IMR-90 (cell line): ENCODE results near the gene GLG1. TPM values are rescaled to one million over a fixed set of nuclear protein-coding genes. Genes with fewer than 3 reads are reported as not detected.

Experiments used
- ATAC-seq: fragments of 200-7000 bp; cut with Tn5 transposase; 2 replicates; pipeline ENCODE4 v1.9.1; 2020; ENCODE audit warnings: low read depth, mild to moderate bottlenecking, moderate library complexity
- BruUV-seq: library from RNA; stranded (reverse); fragments of 400-500 nt; replicated peaks from 2 replicates; lab custom pipeline; 2021; lab: Mats Ljungman, UMichigan
- CTCF ChIA-PET: fragments of 300-600 bp; formaldehyde crosslinking; extraction: SDS; loops from one replicate; lab custom pipeline; 2021; ENCODE audit warnings: antibody characterized with exemption; lab: Yijun Ruan, JAX
- POLR2A ChIA-PET: fragments of 300-600 bp; sonication (Branson Sonifier 250); formaldehyde crosslinking; loops from one replicate; lab custom pipeline; 2022; ENCODE audit warnings: antibody characterized with exemption; ENCODE audit not compliant: unreplicated experiment; lab: Charles Lee
- DNase-seq: peaks from one replicate; pipeline ENCODE4 v3.0.0; 2013
- H2AFZ ChIP-seq: replicated peaks from 2 replicates; pipeline ENCODE3; 2013; ENCODE audit warnings: low read length, mild to moderate bottlenecking; ENCODE audit not compliant: poor library complexity
- H2AK5ac ChIP-seq: 2 replicates; pipeline ENCODE4 v1.6.1; 2013; ENCODE audit warnings: low read depth, low read length, inconsistent platforms
- H2AK9ac ChIP-seq: replicated peaks from 2 replicates; pipeline ENCODE3; 2013; ENCODE audit warnings: mild to moderate bottlenecking, low read depth, low read length, moderate library complexity; ENCODE audit not compliant: poor library complexity
- H2BK120ac ChIP-seq: 2 replicates; pipeline ENCODE4 v1.6.1; 2013; ENCODE audit warnings: low read depth, low read length, inconsistent platforms
- H2BK15ac ChIP-seq: 3 replicates; pipeline ENCODE4 v1.6.1; 2013; ENCODE audit warnings: low read depth, low read length, inconsistent platforms
- H2BK20ac ChIP-seq: 2 replicates; pipeline ENCODE4 v1.6.1; 2013; ENCODE audit warnings: low read depth, mild to moderate bottlenecking, inconsistent platforms, low read length, moderate library complexity
- H2BK5ac ChIP-seq: 2 replicates; pipeline ENCODE4 v1.6.1; 2013; ENCODE audit warnings: mild to moderate bottlenecking, low read depth, low read length, inconsistent platforms; ENCODE audit not compliant: poor library complexity, severe bottlenecking
- H3K14ac ChIP-seq: replicated peaks from 2 replicates; pipeline ENCODE4 v1.6.1; 2013; ENCODE audit warnings: low read depth, low read length, inconsistent platforms
- H3K18ac ChIP-seq: 2 replicates; pipeline ENCODE4 v1.6.1; 2013; ENCODE audit warnings: low read depth, low read length, control low read depth
- H3K23ac ChIP-seq: 2 replicates; pipeline ENCODE4 v1.6.1; 2013; ENCODE audit warnings: low read depth, low read length, inconsistent platforms
- H3K27ac ChIP-seq: 2 replicates; pipeline ENCODE4 v1.5.1; 2013; ENCODE audit warnings: mild to moderate bottlenecking, control low read depth, low read length; ENCODE audit not compliant: insufficient read depth
- H3K27me3 ChIP-seq: 2 replicates; pipeline ENCODE4 v1.6.1; 2013; ENCODE audit warnings: low read length; ENCODE audit not compliant: control insufficient read depth, insufficient read depth
- H3K36me3 ChIP-seq: 2 replicates; pipeline ENCODE4 v1.6.1; 2013; ENCODE audit warnings: low read length, mixed read lengths; ENCODE audit not compliant: control insufficient read depth, insufficient read depth
- H3K4ac ChIP-seq: 2 replicates; pipeline ENCODE4 v1.6.1; 2013; ENCODE audit warnings: low read depth, low read length, inconsistent platforms
- H3K4me1 ChIP-seq: 2 replicates; pipeline ENCODE4 v1.6.1; 2013; ENCODE audit warnings: low read length, mixed read lengths; ENCODE audit not compliant: control insufficient read depth, insufficient read depth
- H3K4me2 ChIP-seq: 2 replicates; pipeline ENCODE4 v1.6.1; 2013; ENCODE audit warnings: low read depth, mild to moderate bottlenecking, control low read depth, low read length, moderate library complexity
- H3K4me3 ChIP-seq: 2 replicates; pipeline ENCODE4 v1.5.1; 2013; ENCODE audit warnings: low read depth, mild to moderate bottlenecking, control low read depth, low read length, moderate library complexity; ENCODE audit not compliant: insufficient read depth
- H3K56ac ChIP-seq: 2 replicates; pipeline ENCODE4 v1.6.1; 2013; ENCODE audit warnings: low read length, inconsistent platforms; ENCODE audit not compliant: insufficient read depth; ENCODE audit errors: extremely low read depth
- H3K79me1 ChIP-seq, 2 experiments: 2 replicates each; pipeline ENCODE4 v1.6.1; 2013; ENCODE audit warnings: low read length in 2 of 2, inconsistent platforms in 1 of 2, low read depth in 1 of 2
- H3K9ac ChIP-seq: 2 replicates; pipeline ENCODE4 v1.6.1; 2013; ENCODE audit warnings: low read depth, low read length, control low read depth
- H3K9me1 ChIP-seq: 2 replicates; pipeline ENCODE4 v1.6.1; 2013; ENCODE audit warnings: low read length, inconsistent platforms; ENCODE audit not compliant: insufficient read depth
- H3K9me3 ChIP-seq: 2 replicates; pipeline ENCODE4 v1.6.1; 2013; ENCODE audit warnings: low read length; ENCODE audit not compliant: control insufficient read depth, insufficient read depth
- H4K20me1 ChIP-seq: 2 replicates; pipeline ENCODE4 v1.6.1; 2013; ENCODE audit warnings: low read length, inconsistent platforms; ENCODE audit not compliant: insufficient read depth
- H4K5ac ChIP-seq: 2 replicates; pipeline ENCODE4 v1.6.1; 2013; ENCODE audit warnings: mild to moderate bottlenecking, low read depth, low read length, control low read depth
- H4K8ac ChIP-seq, 2 experiments: 2 replicates each; pipeline ENCODE4 v1.6.1; 2013; ENCODE audit warnings: low read depth in 2 of 2, low read length in 2 of 2, control low read depth in 1 of 2, inconsistent platforms in 1 of 2
- H4K91ac ChIP-seq: 2 replicates; pipeline ENCODE4 v1.6.1; 2013; ENCODE audit warnings: low read depth, low read length, inconsistent platforms; ENCODE audit not compliant: insufficient read depth
- BHLHE40 ChIP-seq: fragments of 150-350 bp; IDR thresholded peaks from 2 replicates; pipeline ENCODE4 v1.6.1; 2016; ENCODE audit warnings: mild to moderate bottlenecking, low read depth, low read length
- CHD1 ChIP-seq: IDR thresholded peaks from 2 replicates; pipeline ENCODE4 v1.6.1; 2012; ENCODE audit warnings: low read depth, low read length, improper control_type of control experiment
- MAFK ChIP-seq: IDR thresholded peaks from 2 replicates; pipeline ENCODE4 v1.6.1; 2012; ENCODE audit warnings: low read depth, low read length, improper control_type of control experiment
- NFE2L2 ChIP-seq: fragments of 150-350 bp; IDR thresholded peaks from 2 replicates; pipeline ENCODE4 v1.6.1; 2016; ENCODE audit warnings: low read depth, mild to moderate bottlenecking, low read length
- WGBS, 2 experiments: methylation state at CpG; one replicate each; pipeline versions ENCODE4 v1.1.5 to v1.1.7; 2013; ENCODE audit warnings: missing lambda C conversion rate in 2 of 2; ENCODE audit not compliant: insufficient read length in 1 of 2; ENCODE audit errors: extremely low coverage in 2 of 2; 5-methylcytosine and 5-hydroxymethylcytosine counted together
- dilution Hi-C: fragments of 300-500 bp; cut with HindIII; formaldehyde crosslinking; loops from one replicate; pipeline ENCODE4 v1.14.3; 2018; ENCODE audit warnings: low sequenced_read_pairs; ENCODE audit not compliant: unreplicated experiment
- in situ Hi-C: fragments of 300-500 bp; cut with MboI; formaldehyde crosslinking; loops from 3 replicates; pipeline ENCODE4 v1.14.3; 2019; ENCODE audit warnings: low sequenced_read_pairs, inconsistent platforms, mixed read lengths
- intact Hi-C: fragments of 100-400 bp; cut with micrococcal nuclease; formaldehyde crosslinking; loops from 2 replicates; pipeline ENCODE4 v1.10.0; 2022
- polyA plus RNA-seq, 3 experiments: library from polyadenylated mRNA; depleted of rRNA; stranded (reverse); fragments of >200 nt; gene quantifications; 2 replicates each; pipeline ENCODE4 v1.2.3, GENCODE V29; 2012; ENCODE audit warnings: low replicate concordance in 1 of 3
- total RNA-seq: library from RNA; depleted of rRNA; stranded (reverse); fragments of >200 nt; gene quantifications from 2 replicates; pipeline ENCODE4 v1.2.3, GENCODE V29; 2012
- TF ChIP-seq, protein P1 (sequence below): fragments of 150-350 bp; IDR thresholded peaks from 2 replicates; pipeline ENCODE4 v1.6.1; 2016; ENCODE audit warnings: low read depth, mild to moderate bottlenecking, low read length, moderate library complexity, borderline replicate concordance
- TF ChIP-seq, protein P2 (sequence below): fragments of 150-350 bp; IDR thresholded peaks from 2 replicates; pipeline ENCODE4 v1.6.1; 2017; ENCODE audit warnings: mild to moderate bottlenecking, antibody characterized with exemption, low read length, low read depth

The GLG1 gene
- total and polyA plus RNA-seq, 2 of the 4 experiments (the other 2 are of a cell fraction) = 91.0 to 107 TPM

DNA sequence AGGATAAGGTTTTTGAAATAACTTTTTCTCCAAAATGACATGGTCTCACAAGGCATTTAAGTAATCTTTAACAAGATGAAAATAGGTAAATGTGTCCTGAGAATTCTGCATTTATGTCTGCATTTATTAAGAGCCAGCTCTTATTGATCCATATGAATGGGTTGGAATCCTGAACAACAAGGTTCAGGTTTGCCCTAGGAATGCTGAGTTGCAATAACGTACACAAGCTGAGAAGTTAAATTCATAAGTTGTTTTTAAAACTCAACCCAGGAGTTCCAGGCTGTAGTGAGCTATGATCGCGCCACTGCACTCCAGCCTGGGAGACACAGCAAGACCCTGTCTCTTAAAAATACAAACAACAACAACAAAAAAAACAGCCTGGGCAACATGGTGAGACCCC, 28.1 kb downstream of the GLG1 start:
- H3K4me2 ChIP-seq = no peak overlapping the region
- 100% methylated on average over 1 of the region's 3 CpGs; no CpG with 5 or more reads in 1 of the 2 experiments for WGBS, 2 experiments

More for the DNA sequence above, 28.1 kb downstream of the GLG1 start:
- H3K79me1 ChIP-seq = peaks cover 23 to 68% of the 10 kb centered on the region in 2 experiments
- in situ Hi-C loops (no loop called here), intact Hi-C loops (no loop called here), dilution Hi-C loops (no loop called here)
- H2BK5ac ChIP-seq = no peak overlapping the region
- H3K36me3 ChIP-seq = no peaks in the 10 kb centered on the region
- BruUV-seq = no TSS peak
- peaks cover 6% of the 10 kb centered on the region for H3K9me1 ChIP-seq
- ChIA-PET POLR2A (no interaction called here), CTCF (interaction anchor here (0.6 kb wide), 1 partner anchor 10 kb away, joined by 3 read pairs; no protein-coding TSS in a partner anchor)
- H2AFZ ChIP-seq = no peak overlapping the region
- H2AK9ac ChIP-seq = no peak overlapping the region
- DNase-seq (no peak), ATAC-seq (no peak)
- no peak overlapping the region for H2BK15ac ChIP-seq
- H3K27me3 ChIP-seq = no peaks in the 10 kb centered on the region
- TF ChIP-seq NFE2L2 = no peak
- no peak for TF ChIP-seq MAFK
- TF ChIP-seq, protein P1, sequence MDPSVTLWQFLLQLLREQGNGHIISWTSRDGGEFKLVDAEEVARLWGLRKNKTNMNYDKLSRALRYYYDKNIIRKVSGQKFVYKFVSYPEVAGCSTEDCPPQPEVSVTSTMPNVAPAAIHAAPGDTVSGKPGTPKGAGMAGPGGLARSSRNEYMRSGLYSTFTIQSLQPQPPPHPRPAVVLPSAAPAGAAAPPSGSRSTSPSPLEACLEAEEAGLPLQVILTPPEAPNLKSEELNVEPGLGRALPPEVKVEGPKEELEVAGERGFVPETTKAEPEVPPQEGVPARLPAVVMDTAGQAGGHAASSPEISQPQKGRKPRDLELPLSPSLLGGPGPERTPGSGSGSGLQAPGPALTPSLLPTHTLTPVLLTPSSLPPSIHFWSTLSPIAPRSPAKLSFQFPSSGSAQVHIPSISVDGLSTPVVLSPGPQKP = no peak
- TF ChIP-seq BHLHE40 = no peak
- no peak for TF ChIP-seq CHD1
- TF ChIP-seq, protein P2, sequence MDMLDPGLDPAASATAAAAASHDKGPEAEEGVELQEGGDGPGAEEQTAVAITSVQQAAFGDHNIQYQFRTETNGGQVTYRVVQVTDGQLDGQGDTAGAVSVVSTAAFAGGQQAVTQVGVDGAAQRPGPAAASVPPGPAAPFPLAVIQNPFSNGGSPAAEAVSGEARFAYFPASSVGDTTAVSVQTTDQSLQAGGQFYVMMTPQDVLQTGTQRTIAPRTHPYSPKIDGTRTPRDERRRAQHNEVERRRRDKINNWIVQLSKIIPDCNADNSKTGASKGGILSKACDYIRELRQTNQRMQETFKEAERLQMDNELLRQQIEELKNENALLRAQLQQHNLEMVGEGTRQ = no peak
- H2BK120ac ChIP-seq = no peak overlapping the region
- H3K4me3 ChIP-seq = no peak overlapping the region
- H3K18ac ChIP-seq = no peak overlapping the region
- no peak overlapping the region for H3K56ac ChIP-seq
- H3K4me1 ChIP-seq = peaks cover 10% of the 10 kb centered on the region
- H3K27ac ChIP-seq = no peak overlapping the region
- H3K9ac ChIP-seq = no peak overlapping the region
- no peak overlapping the region for H4K8ac ChIP-seq
- no peak overlapping the region for H4K5ac ChIP-seq
- H3K14ac ChIP-seq = no peak overlapping the region
- no peak overlapping the region for H3K4ac ChIP-seq
- peaks cover 82% of the 10 kb centered on the region for H4K20me1 ChIP-seq
- H4K91ac ChIP-seq = no peak overlapping the region
- H3K9me3 ChIP-seq = no peaks in the 10 kb centered on the region
- H3K23ac ChIP-seq = no peak overlapping the region
- no peak overlapping the region for H2BK20ac ChIP-seq
- H2AK5ac ChIP-seq = no peak overlapping the region
